HG03196 (cell line): ENCODE data around the gene TCN2.
"Not testable (repeated sequence)": the region's sequence is repeated elsewhere in the genome, so short reads cannot be mapped to it uniquely, and the experiment has no call there.

Source experiments
- ATAC-seq: cut with Tn5 transposase; IDR thresholded peaks from one replicate; pipeline ENCODE4 v1.9.1; 2021; ENCODE audit not compliant: unreplicated experiment

The TCN2 gene

GRCh38 chr22:30575859-30576258 is 31.1 kb upstream of the TCN2 start:
- ATAC-seq: no peak

- ATAC-seq: no peak
Observed at GRCh38 chr22:30578481-30578880, 28.5 kb upstream of the TCN2 start.

- ATAC-seq: no peak
Observed at GRCh38 chr22:30580896-30581295, 26.1 kb upstream of the TCN2 start.

GRCh38 chr22:30582051-30582450 is 24.9 kb upstream of the TCN2 start:
- ATAC-seq: no peak

- ATAC-seq: no peak
Observed at GRCh38 chr22:30582788-30583545, 24.0 kb upstream of the TCN2 start.

GRCh38 chr22:30584441-30584840 is 22.5 kb upstream of the TCN2 start:
- no peak for ATAC-seq

GRCh38 chr22:30586414-30586813 is 20.6 kb upstream of the TCN2 start:
- ATAC-seq: no peak

GRCh38 chr22:30591191-30591587 is 15.8 kb upstream of the TCN2 start:
- no peak for ATAC-seq

- ATAC-seq: peak; percentile 91
Observed at GRCh38 chr22:30591588-30592359, 15.2 kb upstream of the TCN2 start, which contains the start of gene PES1. PES1 (minus strand) TSS chr22:30591910; CDS start chr22:30591833, 77 bp downstream.

- ATAC-seq: not testable (repeated sequence)
Observed at GRCh38 chr22:30592360-30592713, 14.6 kb upstream of the TCN2 start.

- ATAC-seq: no peak
Observed at GRCh38 chr22:30596199-30596598, 10.8 kb upstream of the TCN2 start.

GRCh38 chr22:30596886-30597285 is 10.1 kb upstream of the TCN2 start:
- no peak for ATAC-seq

- ATAC-seq: no peak
Observed at GRCh38 chr22:30598986-30599385, 8.0 kb upstream of the TCN2 start.

GRCh38 chr22:30600921-30601320 is 6.1 kb upstream of the TCN2 start:
- ATAC-seq: no peak

- ATAC-seq: no peak
Observed at GRCh38 chr22:30601464-30601863, 5.5 kb upstream of the TCN2 start.

GRCh38 chr22:30602049-30602448 is 4.9 kb upstream of the TCN2 start:
- ATAC-seq: no peak

GRCh38 chr22:30603801-30604200 is 3.2 kb upstream of the TCN2 start:
- ATAC-seq: no peak

- ATAC-seq: no peak
Observed at GRCh38 chr22:30604723-30605122, 2.3 kb upstream of the TCN2 start.

GRCh38 chr22:30605449-30606110 is 1.4 kb upstream of the TCN2 start:
- ATAC-seq: no peak

- ATAC-seq: no peak
Observed at GRCh38 chr22:30607300-30607930, 441 bp downstream of the TCN2 start.

GRCh38 chr22:30607939-30608338 is 965 bp downstream of the TCN2 start:
- no peak for ATAC-seq
